GM21367 (cell line): Measurements from ENCODE around the gene EFCAB6.

Source experiments
- ATAC-seq: cut with Tn5 transposase; IDR thresholded peaks from one replicate; pipeline ENCODE4 v1.9.1; 2021; ENCODE audit not compliant: unreplicated experiment

The EFCAB6 gene

GRCh38 chr22:43848366-43849171 is 36.5 kb upstream of the EFCAB6 start:
- no peak for ATAC-seq

DNA sequence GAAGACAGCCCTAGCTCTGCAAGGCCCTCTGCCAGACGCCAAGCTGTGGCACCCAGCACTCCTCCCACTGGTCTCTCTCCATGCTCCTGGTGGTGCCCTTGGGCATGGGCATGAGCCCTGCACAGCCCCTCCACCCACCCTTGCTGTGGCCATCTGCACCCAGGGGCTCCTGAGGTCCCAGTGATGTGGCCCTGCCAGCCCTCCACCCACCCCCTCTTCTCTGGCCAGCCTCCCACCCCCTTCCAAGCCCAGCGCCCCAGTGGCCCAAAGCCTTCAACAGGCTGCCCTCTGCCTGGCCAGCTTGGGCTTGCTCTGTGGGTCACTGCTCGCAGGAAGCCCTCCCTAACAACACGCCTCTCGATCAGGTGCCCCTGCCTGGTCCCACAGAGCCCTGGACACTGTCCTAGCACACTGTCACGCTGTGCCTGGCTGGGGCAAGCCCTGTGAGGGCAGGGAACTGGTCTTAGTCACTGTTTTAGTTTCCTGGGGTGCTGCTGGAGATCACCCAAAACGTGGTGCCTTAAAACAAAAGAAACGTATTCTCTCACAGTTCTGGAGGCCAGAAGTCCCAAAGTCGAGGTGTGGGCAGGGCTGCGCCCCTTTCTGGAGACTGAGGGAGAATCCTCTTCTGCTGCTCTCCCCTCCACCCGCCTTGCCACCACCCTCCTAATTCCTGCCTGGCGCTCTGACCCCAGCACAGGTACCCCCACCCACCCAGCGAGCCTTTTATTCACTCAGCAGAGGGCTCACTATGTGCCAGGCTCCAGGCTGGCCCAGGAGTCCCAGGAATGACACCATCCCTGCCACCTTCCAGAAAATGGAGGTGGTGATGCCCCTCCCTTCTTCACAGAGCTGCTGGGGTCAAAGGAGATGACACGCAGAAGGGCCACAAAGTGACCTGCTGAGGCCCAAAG is 35.5 kb upstream of the EFCAB6 start:
- no peak for ATAC-seq

DNA sequence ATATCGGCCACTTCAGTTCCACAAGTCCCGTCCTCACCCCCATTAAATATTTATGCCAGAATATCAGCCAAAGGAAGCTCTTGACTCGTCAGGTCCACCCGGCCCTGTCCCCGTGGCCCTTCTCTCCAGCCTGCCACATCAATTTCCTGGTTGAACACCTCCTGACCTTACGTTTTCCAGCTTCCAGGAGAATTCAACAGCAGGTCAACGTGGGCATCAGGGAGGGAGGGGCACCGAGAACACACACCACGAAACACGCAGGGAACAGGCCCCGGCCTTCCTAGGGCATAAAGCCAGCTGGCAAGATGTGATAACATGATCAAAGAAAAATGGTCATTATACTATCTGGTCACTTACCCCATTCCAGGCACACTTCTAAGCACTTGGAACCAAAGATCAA is 34.9 kb upstream of the EFCAB6 start:
- ATAC-seq, result no peak

GRCh38 chr22:43845981-43846380 is 33.9 kb upstream of the EFCAB6 start:
- no peak for ATAC-seq

DNA sequence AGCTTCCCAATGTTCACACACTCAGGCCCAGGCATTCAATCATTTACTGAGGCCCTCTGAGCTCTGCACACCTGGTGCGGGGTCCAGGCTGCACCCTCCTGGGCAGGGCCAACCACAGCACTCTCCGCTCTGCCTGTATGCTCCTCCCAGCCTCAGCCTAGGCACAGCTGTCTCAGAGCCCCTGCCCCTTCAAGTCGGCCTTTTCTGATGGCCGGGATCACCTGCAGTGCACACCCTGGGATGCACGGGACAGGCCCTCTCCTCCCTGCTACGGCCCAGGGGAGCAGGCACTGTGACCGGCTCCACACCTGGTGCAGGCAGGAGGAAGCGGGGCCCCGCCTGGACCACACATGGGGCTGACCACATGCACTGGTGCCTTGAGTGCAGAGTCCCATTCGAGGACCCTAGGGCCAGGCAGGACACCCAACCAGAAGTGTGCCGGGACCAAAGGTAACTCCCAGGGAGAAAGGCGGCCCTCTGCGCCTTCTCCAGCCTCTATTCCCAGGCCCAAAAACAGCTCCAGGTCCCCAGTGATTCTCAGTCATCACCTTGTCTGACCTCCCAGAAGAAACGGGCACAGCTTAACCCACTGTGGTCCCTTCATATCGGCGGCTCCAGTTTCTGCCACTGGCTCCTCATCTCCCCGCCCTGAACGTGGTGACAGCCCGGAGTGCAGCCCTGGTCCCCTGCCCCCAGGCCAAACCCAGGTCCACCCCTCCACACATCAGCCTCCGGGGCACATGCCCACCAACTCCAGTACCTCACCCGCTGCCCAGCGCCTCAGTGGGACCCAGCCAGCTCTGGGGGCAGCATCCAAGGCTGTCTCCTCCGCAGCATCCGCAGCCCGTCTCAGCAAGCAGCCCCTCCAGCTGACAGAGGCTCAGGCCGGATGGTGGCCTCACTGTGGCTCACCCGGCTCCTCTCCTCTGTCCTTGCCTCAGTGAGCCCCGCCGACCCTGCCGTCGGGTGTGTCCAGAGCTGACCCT is 32.7 kb upstream of the EFCAB6 start:
- no peak for ATAC-seq

DNA sequence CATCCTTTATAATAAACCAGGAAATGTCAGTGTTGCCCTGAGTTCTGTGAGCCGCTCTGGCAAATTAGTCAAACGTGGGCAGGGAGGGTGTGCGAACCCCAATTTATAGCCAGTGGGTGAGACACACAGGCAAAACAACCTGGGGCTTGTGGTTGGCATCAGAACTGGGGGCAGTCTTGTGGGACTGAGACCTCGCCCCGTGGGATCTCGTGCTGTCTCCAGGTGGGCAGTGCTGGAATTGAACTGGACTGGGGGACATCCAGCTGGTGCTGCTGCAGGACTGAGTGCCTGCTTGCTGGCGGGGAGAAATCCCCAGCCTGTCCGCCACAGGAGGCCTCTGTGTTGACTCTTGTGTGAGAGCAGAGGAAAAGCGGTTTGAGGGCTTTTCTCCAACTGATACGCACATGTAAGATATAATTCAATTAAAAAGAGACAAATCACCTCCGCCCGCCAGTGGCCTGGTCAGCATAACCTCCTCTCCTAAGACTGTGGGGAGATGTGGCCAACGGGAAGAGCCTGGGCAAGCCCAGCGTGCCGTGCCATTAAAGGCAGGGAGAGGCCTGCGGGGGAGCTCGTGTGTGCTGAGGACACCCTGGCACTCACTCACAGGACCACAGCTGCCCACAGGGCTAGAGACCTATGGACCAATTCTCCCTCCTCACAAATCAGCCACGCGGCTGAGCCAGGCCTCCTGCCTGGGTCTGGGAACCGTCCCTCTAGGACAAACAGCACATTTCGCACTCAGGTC is 31.9 kb upstream of the EFCAB6 start:
- no peak for ATAC-seq

DNA sequence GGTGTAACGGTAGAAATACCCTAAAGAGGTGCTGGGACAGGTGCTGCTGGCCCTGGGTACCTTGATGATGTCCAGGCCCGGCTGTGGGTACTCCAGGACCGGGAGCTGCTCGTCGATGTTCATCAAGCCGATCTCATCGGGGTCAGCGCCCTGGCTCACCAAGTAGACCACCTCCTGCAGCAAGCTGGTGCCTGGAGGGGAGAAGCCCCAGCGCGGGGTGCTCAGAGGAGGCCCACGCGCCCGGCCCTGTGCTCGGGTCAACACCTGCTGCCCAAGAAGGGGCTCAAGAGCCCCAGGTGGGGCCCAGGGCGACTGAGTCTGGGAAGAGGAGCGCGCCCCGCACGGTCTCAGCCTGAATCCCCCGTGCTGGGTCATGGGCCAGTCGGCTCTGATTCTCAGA is 29.6 kb upstream of the EFCAB6 start:
- no peak for ATAC-seq

GRCh38 chr22:43840851-43841250 is 28.7 kb upstream of the EFCAB6 start:
- no peak for ATAC-seq

- ATAC-seq, result no peak
Observed at GRCh38 chr22:43840431-43840830, 28.3 kb upstream of the EFCAB6 start.

- ATAC-seq, result no peak
Observed at GRCh38 chr22:43839781-43840180, 27.7 kb upstream of the EFCAB6 start.

DNA sequence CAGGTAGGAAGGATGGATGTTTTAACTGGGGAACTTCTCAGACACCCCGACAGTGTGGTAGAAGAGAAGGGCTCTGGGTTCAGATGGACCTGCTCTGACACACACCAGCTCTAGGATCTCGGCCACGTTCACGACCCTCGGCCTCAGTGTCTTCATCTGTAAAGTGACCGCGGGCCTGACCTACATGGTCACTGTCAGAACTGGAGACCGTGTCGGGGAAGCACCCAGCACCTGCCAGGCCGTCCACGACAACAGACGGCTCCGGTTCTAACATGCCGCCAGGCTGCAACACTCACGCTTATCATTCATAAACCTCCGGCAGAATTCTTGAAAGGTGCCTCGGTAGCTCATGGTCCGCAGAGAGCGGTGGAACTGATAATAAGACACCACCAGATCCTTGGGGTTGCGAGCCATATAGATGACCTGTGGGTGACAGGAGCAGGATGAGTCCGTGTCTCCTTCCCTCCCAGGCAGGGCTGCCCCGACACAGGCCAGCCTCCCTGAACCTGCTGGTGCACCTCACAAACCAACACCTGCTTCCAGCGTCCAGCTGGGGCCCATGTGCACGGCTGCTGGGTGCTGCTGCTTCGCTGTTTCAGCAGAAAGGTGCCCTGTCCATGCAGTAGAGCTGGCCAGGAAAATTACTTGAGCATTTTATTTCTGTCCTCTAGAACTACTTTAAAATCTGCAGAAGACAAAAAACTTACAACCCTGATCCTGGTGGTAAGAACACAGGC is 26.6 kb upstream of the EFCAB6 start:
- no peak for ATAC-seq

DNA sequence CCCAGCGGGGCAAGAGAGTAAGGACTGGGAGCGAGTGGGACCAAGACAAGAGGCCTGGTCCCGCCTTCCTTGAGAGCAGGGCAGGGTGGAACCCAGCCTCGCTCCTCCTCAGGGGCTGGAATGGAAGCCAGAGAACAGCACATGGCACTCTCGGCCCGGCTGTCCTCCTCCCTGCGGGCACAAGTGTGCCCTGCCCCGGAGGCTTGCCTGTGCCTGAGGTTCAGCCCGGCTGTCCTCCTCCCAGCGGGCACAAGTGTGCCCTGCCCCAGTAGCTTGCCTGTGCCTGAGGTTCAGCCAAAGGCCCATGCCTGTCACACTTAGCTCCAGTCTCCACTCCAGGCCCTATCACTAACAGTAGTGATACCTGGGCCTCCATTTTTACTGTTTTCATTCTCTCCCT is 26.1 kb upstream of the EFCAB6 start:
- ATAC-seq, result no peak

GRCh38 chr22:43837666-43838065 is 25.6 kb upstream of the EFCAB6 start:
- ATAC-seq, result no peak

- no peak for ATAC-seq
Observed at GRCh38 chr22:43835736-43836135, 23.6 kb upstream of the EFCAB6 start.

DNA sequence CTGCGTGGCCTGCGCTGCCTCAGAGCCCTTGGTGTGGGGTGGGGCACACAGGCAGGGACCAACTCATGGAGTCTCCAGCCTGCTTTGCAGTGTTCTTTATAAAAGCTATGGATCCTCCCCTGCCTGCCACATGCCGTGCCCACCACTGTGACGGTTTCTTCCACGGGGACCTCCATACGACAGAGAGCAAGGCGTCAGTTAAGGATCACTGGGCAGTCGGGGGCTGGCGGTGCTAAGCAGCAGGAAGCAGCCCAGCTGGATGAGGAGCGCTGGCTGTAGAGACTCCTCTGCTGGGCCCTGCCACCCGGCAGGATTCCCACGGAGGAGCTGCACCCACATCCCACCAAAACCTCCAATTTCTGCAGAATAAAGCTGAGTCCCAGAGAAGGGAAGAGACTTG is 23.1 kb upstream of the EFCAB6 start:
- ATAC-seq, result no peak

- no peak for ATAC-seq
Observed at GRCh38 chr22:43833286-43834240, 21.5 kb upstream of the EFCAB6 start.

DNA sequence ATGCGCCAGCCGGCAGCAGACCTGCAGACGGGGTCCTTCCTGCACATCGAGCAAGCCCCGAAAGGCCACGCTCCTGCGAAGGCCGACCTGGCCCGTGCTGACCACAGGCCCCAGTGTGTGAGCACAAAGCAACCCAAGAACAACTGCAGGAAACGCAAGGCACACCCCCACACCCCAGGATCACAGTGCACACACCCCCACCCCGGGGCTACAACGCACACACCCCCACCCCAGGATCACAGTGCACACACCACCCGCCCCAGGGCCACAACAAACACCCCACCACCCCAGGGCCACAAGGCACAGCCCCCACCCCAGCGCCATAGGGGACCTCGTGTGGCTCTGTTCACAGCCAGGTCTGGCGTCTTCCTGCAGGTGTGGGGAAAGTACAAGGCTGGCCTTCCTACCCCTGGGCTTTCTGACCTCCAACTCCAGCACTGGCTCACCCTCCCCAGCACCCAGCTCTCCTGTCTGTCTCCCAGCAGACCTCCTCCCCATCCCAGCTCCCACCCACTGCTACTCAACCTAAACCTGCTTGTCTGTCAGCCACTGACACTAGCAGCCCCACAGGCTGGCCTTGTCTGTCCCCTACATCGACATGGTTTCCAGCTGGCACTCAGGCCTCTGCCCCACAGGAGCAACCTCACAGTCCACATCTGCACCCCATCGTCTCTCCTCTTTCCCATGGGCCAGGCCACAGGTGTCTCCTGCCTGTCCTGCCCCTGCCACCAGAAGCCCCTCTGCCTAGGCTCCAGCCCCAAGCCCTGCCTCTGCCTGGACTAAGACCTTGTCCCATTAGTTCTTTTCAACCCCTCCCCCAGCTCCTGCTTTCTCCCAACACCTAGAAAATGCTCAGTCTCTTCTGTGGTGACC is 20.5 kb upstream of the EFCAB6 start:
- no peak for ATAC-seq
